Stimulated activated CD8-positive, alpha-beta memory T cell treated with anti-CD3 and anti-CD28 coated beads, Interleukin-4, amount 100 ng/mL, for 24 hours (primary cell): Measurements from ENCODE around the gene FKBP5.
"Not testable (repeated sequence)": the region's sequence is repeated elsewhere in the genome, so short reads cannot be mapped to it uniquely, and the experiment has no call there.

Experiments used
- DNase-seq: peaks from one replicate; pipeline ENCODE4 v3.0.0-alpha.2; 2020; ENCODE audit warnings: low read depth

The FKBP5 gene

DNA sequence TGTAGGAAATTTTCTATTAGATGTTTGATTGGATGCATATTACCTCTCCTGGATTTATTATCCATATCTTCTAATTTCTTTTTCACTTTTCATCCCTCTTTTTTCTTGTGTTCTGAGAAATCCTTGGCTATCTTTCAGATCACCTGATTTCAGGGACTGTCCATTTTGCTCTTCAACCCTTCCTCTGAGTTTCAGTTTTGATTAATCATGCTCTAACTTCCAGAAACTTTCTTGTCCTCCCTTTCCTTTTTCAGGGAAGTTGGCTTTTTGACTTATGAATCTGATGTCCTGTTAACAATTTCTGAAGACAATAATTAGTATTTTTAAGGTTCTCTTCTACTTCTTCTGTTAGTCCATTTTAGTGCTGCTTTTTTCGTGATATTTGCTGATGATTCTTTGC is 79.1 kb downstream of the FKBP5 start:
- no peak for DNase-seq

DNA sequence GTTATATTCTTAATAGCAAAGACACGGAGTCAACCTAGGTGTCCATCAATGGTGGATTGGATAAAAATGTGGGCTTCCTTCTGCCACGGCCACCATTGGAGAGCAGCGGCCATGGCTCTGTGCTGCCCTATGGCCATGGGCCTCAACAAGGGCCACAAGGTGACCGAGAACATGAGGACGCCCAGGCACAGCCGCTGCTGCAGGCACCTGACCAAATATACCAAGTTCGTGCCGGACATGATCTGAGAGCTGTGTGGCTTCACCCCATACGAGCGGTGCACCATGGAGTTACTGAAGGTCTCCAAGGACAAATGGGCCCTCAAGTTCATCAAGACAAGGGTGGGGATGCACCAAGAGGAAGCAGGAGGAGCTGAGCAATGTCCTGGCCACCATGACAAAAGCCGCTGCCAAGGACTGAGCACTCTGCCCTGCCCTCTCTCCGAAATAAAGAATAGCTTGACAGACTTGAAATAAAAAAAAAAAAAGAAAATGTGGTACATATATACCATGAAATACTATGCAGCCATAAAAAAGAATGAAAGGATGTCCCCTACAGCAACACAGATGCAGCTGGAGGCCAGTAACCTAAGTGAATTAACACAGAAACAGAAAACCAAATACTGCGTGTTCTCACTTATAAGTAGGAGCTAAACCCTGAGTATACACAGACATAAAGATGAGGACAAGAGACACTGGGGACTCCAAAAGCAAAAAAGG is 81.0 kb downstream of the FKBP5 start:
- no peak for DNase-seq

DNA sequence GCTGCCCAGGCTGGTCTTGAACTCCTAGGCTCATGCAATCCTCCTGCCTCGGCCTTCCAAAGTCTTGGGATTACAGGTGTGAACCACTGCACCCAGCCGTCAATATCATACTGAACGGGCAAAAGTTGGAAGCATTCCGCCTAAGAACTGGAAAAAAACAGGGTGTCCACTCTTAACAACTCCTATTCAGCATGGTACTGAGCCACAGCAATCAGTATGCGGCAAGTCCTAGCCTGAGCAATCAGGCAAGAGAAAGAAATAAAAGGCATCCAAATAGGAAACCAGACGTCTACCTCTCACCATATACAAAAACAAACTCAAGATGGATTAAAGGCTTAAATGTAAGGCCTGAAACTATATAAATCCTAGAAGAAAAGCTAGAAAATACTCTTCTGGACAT is 83.1 kb downstream of the FKBP5 start:
- no peak for DNase-seq

GRCh38 chr6:35603326-35604202 is 85.2 kb downstream of the FKBP5 start:
- no peak for DNase-seq

DNA sequence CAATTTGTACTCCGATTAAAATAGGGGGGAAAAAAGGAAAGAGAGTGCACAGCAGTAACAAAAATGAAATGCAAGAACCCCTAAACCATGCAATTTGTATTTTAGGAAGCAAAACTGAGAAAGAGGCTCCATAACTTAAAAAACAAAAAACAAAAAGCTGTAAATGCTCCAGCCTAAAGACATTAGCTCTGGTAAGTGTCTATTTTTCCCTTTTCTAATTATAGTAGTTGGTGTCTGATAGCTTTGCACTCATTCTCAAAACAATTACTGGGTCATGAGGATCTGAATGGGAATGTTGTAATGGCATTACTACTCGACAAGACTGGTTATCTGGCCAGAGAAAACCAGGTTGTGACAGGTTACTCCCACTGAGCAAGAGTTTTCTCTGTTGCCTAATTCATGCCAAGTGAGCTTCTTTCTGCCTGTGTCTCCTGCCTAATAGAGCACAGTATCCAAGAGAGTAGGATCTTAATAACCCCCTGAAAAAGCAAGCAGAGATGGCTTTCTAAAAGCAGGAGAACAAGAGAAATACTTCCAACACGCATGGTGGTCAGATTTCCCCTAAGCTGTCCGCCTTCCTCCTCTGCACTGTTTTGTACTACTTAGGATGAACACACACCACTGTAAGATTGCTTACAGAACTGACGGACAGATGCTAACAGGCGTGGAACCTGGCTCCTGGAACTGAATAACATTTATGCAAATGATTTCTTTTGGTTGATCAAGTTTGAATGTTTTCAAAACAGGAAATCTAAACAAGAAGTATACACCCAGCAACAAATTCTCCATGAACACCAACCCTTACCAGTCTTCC is 86.4 kb downstream of the FKBP5 start:
- no peak for DNase-seq

DNA sequence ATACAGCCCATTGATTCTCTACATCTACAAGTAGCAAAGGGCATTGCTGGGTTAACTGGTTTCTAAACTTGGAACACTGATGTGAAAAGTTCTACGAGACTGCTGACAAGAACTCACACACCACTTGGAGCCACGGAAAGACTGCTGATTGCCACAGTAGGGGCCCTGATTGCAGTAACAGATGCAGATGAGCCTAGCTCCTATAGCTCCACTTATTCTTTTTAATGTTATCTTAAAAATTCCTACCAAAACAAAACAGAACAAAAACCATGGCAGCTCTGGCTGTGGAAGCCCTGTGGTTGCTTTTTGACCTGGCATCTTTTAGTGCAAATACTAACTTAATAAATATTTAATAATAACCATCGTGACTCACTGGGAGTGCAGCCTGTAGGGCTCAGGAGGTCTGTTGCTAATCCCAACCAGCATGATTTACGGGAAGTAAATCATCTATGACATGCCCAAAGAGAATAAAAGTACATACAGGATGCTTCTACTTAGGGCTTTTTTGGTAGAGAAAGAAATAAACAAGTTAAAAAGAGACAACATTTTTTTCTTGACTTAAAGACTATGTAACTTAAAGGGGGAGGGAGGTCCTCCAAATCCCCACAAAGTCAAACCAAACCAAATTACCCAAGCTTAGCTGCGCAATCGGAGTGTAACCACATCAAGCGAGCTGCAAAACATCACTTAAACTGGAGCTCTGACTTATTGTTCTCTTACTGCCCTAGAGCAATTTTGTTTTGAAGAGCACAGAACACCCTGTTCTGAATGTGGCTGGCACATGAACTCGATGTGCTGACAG is 87.2 kb downstream of the FKBP5 start:
- DNase-seq, result no peak

DNA sequence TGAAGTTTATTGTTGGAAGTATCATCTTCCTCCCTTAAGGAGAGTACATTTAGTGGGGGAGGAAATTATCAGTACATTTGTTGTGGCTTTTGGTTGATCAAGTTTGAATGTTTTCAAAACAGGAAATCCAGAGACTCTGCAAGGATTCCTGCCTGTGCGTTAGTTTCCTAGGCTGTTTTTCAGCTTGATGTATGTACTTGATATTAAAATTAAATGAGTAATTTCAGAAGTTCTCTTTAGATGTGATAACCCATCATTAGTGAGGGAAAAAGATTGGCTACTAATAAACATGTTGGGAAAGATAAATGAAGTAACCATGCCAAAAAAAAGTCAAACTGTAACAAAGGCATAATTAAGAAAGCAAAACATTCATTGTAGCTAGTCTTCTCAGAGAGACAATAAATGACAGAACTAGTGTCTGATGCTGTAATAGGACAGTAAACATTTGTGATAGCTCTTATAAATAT is 88.0 kb downstream of the FKBP5 start:
- no peak for DNase-seq

- DNase-seq, result no peak
Measured at GRCh38 chr6:35599761-35600658, 88.7 kb downstream of the FKBP5 start.

GRCh38 chr6:35598621-35599020 is 90.1 kb downstream of the FKBP5 start:
- not testable (repeated sequence) for DNase-seq

DNA sequence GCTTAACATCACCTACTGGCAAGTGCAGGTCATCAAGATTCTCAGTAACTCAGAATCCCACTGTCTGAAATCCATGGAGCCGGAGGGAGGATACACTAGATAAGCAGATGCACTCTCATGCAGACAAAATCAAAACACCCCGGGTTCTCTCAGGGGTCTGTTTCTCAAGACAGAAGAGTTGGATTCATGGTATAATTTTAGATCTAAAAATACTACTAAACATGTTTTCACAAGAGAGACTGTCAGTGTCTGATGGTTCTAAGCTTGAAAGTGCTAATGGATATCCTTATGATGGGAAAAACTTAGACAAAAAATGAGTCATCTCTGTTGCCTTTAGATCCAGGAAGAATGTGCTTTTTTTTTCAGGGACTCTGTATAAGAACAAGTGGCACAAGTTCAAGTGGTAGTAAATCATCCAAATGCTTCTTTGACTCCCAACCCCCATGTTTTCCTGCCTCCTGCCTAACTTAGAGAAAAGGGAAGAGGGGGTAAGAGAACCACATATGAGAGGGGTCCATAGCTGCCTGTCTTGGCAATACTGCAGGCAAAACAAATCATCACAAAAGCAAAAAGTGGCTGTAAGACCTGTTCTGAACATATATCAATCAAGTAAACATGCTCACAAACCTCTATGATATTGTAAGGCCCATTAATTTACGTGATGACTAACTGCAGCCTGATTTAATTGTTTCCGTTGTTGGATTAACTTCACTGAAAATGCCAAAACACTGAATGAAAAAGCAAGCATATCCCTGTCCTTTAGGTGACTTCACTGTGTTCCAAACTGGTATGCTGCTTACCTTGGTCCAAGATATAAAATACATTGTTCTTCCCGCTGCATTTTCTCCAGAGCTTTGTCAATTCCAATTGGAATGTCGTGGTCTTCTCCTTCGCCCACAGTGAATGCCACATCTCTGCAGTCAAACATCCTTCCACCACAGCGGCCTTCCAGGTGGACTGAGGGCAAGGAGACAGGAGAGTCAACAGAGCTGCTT is 92.0 kb downstream of the FKBP5 start:
- DNase-seq, result no peak

GRCh38 chr6:35594503-35595186 is 94.1 kb downstream of the FKBP5 start:
- DNase-seq, result no peak

DNA sequence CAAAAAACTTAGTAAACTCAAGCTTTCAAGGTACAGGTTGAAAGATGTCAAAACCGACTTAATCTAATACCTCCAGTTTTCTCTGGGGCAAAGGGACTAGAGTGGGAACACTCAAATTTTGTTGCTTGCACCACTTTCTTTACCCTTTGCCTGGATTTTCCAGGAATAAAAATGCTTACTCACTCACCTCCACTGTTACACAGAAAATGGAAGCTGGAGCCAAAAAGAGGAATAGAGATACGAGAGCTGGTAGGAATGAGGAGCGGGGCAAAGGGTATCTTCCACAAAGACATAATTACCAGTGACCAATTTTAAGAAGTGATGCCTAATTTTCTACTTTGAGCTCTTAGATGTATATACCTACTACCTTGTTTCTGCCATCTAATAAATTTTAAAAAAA is 96.5 kb downstream of the FKBP5 start:
- no peak for DNase-seq

- no peak for DNase-seq
Measured at GRCh38 chr6:35590622-35591066, 98.1 kb downstream of the FKBP5 start.

DNA sequence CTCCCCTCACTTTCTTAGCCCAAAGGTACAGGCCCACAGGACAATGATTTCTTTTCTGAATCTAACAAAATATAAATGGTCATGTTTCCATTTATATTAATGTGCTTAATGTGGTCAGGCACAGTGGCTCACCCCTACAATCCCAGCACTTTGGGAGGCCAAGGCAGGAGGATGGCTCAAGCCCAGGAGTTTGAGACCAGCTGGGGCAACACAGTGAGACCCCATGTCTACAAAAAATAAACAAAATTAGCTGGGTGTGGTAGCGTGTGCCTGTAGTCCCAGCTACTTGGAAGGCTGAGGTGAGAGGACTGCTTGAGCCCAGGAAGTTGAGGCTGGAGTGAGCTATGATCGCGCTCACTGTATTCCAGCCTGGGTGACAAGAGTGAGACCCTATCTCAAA is 98.8 kb downstream of the FKBP5 start:
- no peak for DNase-seq

DNA sequence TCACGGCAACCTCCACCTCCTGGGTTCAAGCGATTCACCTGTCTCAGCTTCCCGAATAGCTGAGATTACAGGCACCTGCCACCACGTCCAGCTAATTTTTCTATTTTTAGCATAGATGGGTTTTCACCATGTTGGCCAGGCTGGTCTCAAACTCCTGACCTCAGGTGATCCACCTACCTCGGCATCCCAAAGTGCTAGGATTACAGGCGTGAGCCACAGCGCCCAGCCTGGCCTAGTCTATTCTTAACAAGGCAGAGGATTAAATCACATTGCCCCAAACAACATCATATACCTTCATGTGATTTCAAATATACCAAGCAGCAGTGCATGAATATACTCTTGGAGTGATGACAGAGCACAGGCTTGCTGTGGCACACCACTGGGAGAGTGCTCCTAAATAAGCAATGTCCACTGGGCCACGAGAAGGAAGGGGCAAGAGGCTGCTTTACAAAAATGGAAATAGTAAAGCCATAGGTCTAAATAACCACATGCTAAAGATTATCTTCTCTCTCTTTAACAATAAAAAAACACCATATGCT is 99.4 kb downstream of the FKBP5 start:
- DNase-seq, result no peak

DNA sequence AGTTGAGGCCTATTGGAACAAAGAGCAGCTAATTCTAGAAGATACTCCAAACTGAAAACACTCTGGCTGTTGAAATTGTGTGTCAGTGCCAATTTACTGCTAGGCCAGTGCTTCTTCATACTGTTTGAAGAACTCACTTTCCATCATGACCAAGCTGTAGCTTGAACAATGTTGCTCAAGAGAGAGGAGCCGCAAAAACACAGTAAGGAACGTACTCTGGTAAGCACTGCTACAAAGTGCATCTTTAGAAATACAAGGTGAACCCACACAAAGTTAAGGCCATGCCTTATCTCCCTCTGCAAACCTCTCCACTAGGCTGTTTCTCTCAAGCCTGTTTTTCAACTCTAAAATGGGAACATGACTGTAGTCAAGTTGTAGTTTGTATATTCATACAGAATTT is 101.5 kb downstream of the FKBP5 start:
- DNase-seq, result no peak

DNA sequence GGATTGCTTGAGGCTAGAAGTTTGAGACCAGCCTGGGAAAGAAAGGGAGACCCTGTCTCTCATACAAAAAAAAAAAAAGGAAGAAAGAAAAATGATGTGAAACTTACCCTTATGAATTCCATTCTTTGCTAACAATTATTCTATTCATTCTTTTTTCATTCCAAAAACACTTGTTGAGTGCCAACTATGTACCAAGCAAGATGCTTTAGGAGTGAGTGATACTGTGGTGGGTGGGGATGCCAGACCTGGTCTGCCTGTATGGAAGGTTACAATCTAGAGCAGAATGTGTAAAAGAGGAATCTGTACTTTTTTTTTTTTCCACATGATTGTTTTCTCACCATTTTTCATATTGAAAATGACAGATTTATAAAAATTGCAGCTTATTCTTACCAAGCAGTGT is 102.2 kb downstream of the FKBP5 start:
- no peak for DNase-seq

DNA sequence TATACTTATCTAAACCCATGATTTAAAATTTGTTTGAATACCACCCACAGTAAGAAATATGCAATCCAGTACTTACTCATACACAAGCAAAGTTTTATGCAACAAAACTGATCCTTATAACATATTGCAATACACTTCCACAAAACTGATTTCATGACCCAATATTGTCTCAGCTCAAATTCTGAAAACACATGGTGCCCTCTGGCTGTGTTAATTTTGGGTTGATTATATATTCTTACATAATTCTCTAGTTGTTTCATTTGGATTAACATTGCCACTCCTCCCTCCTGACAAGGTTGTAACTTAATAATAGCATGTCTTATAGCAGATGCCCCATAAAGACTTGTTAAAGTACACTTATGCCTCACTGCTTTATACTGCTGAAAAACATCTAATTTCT is 103.1 kb downstream of the FKBP5 start:
- no peak for DNase-seq
